ENCODE data around the gene RIOX2.

Gene RIOX2

GRCh38 chr3:97988784-97989568, 16.7 kb upstream of the RIOX2 start:
- no peak for DNase-seq

- no peak for DNase-seq
Measured at GRCh38 chr3:97987306-97987705, 15.1 kb upstream of the RIOX2 start.

GRCh38 chr3:97983933-97984491, 11.8 kb upstream of the RIOX2 start:
- DNase-seq, result no peak

DNA sequence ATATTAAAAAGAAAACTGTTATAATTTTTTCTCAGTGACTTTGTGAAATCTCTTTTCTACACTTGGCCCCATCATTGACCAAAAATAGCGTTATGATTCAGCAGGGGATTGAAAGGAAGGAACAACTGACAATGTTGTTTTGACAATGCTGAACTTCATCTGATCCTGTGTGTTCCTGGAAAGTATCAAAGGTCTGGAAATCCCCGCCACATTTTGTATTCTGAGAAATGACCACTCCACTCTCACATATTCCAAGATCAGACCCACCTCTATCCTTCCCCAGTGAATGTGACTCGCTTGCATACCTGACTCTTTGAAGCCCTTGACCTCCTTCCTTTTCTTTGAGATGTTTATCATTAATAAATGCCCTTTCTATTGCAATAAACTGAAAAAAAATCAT, 9.7 kb upstream of the RIOX2 start:
- no peak for DNase-seq

DNA sequence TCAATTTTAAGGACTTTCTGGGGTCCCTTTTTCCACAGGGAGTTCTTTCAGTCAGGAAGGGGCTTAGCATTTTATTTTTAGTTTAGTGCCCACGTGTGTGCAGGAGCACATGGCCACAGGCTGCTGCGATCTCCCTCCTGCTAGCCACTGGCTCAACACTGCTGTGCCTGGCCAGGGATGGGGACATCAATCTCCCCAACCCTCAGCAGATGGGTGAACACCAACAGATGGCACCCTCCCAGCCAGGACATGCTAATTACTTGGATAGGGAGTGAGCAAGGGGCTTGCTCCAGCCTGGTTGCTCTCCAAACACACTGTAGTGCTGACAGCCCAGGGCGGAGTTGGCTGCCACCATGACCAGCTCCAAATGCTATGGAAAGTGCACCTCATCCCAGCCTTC, 7.4 kb upstream of the RIOX2 start:
- no peak for DNase-seq

DNA sequence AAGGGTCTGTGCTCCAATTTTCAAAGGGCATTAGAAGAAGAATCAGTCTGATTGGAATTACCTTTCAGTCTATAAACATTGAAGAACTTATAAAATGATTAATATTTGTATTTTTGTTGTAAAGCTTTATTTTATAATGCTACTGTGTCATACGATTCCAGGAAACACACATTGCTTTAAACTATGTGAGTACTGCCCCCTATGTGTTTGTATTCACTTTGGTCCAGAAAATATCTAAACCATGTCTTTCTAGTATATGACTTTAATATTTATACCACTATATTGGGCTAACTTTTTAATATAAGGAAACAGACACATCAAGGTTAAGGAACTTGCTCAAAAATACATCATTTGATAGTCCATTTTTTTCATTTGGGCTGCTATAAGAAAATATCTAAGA, 3.2 kb upstream of the RIOX2 start:
- DNase-seq, result no peak

DNA sequence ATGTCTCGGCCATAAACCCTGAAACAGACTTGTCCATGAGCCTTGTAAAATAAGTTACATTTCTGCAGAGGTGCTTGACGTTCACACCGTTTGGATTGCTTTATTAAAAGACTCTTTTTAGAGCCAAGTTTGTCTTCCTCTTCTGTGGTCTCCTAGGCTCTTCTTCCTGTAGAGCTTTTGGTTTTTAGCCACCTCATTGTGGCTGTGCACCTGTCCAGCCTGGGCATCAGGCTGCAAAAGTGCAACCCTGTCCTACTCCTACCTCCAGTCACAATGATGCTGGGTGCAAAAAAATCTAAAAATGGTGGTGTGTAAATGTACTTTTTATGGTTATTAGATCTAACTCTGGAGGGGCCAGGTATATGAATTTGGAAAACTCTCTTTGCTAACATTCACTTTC, 2.8 kb upstream of the RIOX2 start:
- DNase-seq, result no peak

DNA sequence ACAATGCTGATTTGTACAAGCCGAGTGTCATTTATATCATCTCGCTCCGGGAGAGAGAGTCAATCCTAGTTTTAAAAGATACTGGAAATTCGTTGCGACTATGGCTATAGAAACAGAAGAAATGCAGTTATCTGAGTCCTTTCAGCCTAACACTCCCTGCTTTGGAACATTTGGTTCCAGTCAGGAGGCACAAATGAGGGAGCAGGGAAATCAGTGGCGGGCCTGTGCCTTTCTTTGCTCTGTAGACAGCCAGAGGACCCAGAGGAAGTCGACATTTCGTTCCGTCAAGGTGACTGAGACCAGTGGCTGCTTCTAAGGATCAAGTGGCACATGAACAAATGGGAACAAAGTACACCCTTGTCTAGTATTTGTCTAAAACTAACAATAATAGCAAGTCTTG, 745 bp upstream of the RIOX2 start:
- DNase-seq, result no peak

DNA sequence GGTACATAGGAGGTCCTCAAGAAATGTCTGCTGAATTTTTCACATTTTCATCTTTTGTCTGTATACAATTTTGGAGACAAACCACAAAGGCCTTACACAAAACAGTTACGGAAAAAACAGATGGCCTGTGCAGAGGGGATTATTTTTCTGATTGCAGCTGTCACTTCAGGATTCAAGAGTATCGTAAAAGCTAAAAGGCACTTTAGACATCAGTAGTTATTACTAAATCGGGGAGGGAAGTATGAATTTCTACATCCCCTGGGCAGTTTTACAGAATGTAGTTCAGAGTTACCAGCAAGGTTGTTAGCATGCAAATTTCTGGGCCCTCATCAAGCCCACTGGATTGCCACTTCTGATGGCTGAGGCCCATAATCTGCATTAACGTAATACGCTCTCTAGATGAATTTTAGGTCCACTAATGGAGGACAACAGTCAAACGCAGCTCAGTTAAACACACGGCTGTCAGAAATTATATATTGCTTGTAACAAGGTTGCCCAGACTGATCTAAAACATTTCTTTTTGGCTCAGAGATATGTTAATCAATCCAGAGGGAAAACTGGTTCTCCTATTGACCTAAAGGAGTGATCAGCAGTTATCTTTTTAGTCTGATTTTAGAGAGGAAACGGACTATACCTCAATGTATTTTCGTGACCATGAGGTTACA, 1.1 kb downstream of the RIOX2 start:
- DNase-seq, result no peak

GRCh38 chr3:97970156-97970555, 2.1 kb downstream of the RIOX2 start:
- DNase-seq, result no peak

GRCh38 chr3:97969541-97969940, 2.7 kb downstream of the RIOX2 start:
- no peak for DNase-seq

DNA sequence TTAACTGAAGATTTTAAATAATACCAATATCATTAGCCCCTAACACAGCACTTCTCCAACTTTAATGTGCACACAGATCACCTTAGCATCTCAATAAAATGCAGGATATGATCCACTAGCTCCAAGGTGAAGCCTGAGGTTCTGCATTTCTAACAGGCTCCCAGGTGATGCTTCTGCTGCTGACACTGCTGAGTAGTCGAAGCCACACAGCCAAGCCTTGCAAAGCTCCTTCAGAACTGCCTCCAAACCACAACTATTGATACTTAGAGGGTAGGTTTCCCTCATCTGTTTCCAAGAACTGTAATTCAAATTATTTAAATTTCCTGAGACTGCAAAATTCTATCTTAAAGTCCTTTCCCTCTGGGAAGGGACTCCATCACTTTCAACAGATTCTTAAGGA, 3.9 kb downstream of the RIOX2 start:
- DNase-seq, result no peak

DNA sequence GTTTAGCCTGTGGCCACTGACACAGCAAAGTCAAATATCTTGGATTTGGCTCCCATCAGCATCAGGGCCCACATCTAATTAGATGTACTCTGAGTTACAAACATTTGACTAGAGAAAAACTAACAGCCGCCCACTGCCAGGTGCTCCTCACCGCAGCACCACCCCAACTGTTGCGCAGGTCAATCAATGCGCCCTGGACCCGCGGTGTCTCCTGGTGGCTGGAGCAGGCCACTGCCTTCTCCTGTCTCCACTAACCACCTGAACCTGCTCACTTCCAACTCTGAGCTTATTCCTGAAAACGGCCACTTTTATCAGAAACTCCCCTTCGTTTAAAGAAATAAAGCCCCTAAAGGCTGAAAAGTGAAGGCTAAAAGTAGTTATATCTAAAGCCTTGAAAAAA, 4.3 kb downstream of the RIOX2 start:
- DNase-seq, result no peak

DNA sequence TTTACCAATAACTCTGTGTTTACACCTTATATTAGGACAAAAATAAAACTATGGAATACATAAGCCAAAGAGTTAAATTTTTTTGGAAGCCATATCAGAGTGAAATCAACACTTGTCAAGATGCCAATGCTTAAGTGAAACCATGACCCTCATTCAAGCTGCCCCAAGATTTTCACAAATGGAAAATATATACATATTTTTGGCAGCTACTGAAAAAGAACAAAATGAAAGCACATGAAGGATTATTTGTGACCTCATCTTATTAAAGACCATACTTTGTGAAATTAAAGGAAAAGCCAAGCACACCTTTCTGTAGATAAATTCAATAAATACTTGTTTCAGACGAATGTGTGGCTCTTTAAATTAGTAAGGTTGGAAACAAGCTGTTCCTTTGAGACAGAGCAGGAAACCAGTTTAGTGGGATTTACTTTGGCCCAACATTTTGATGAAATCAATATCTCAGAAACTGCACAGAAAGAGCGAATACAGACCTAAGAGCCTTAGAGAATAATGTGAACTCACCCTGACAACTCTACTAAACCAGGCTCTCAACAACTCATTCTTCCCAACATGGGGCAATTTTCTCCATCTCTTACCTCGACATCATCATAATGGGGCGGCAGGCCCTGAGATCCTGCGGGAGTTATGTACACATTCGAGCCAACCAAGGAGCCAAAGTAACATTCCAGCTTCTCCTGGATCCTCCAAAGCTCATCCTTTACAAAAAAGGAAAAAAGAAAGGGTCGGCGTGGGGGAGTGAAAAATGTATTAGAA, 11.1 kb downstream of the RIOX2 start:
- no peak for DNase-seq

DNA sequence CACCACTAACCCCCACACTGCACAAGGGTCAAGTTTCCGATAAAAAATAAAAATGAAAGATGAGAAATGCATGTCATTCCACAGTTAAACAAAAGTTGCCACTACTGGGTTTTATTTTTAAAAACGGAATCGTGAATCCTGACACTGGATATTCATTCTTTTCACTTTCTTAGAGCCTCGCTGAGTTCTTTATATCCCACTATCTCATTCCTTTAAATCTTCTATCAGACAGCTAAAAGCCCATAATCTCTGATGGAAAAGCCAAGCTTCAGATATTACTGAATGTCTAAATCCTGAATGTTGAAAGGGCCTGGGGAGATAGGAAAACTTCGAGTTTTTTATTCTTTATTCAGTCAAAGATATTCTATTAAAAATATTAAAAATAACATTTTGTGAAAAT, 11.7 kb downstream of the RIOX2 start:
- no peak for DNase-seq

- DNase-seq, result no peak
Measured at GRCh38 chr3:97959872-97960271, 12.4 kb downstream of the RIOX2 start.

- DNase-seq, result no peak
Measured at GRCh38 chr3:97958796-97959195, 13.4 kb downstream of the RIOX2 start.

GRCh38 chr3:97958396-97958795, 13.8 kb downstream of the RIOX2 start:
- no peak for DNase-seq

DNA sequence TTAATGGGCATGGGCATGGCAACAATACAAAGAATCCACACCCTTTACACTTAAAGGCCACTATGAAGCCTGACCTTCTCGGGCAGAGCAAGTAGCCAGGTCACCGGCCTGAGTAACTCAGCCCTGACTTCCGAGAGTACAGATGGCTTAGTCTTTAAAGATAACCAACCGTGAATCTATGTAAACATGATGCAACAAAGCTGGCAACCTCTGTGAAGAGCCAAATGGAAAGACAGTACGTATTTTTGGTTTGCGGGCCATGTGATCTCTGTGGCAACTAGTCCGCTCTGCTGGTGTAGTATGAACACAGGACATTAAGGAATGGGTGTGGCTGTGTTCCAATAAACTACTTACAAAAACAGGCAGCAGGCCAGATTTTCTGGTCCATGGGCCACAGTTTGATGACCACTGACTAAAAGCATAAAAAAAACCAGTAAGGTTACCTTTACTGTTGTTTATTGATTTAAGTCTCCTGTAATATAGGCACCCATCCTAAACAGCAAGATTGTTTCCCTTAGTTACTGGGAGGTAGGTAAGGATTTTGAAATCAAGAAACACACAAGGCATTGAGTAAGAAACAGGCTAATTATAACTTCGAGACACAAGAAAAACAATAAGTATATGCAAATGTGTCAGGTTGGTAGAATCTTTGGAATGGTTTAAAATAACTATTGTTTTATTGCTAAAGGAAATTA, 14.5 kb downstream of the RIOX2 start:
- no peak for DNase-seq

DNA sequence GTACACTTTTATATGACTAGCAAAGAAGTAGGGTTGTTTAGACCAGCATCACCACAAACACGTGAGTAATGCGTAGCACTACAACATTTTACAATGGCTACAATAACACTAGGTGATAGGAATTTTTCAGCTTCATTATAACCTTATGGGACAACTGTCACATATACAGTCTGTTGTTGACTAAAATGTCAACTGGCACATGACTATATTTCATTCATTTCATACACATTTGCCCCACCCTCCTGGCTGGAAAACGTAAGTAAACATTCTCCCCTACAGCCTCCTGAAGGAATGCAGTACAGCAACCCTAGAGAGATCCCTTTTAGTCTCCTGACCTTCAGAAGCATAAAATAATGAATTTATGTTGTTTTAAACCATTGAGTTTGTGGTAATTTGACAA, 16.2 kb downstream of the RIOX2 start:
- DNase-seq, result no peak

DNA sequence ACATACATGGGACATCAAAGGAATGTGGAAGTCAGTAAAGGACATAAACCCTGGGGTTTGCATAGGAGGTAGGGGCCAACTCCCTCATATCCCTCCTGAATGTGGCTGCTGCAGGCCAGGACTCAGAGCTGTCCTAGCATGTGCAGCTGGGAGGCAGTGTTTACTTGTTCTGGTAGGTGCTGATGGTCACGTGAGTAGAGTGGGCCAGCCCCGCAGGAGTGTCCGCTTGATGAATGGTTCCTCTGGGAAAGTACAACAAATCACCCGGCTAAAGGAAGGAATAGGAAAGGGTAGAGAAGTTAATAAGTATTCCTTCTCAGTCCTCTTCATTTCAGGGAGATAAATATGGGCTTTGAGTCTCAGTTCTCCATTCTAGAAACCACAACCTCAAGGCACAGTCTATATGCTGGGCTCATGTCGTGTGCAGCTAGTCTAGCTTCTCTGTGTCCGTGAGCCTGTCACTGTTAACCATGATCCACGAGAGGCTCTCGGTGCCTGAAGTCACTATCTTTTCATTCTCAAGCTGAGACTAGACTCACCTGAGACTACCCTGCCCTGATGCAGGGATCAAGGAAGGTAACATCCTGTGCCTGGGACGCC, 17.9 kb downstream of the RIOX2 start:
- no peak for DNase-seq

- DNase-seq, result no peak
Measured at GRCh38 chr3:97952872-97953271, 19.4 kb downstream of the RIOX2 start.

DNA sequence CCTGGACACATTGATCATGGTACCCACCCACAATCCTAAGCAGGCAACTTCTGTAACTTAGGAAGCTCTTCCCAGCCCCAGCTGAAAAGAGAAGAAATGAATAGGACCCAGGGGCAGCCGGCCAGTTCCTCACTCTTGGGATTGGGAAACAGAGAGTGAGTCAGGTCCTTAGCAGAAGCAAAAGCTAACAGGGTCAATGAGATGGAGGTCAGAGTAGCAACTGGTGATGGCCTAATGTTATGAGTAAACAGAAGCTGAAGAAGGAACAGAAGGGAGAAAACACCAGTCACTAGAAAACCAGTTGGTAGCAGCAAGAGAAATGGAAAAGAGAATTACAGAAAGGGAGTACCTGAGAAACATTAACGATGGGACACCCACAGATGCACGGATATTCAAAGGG, 20.0 kb downstream of the RIOX2 start:
- no peak for DNase-seq
